ENCODE data around the gene TUBG2.

Gene TUBG2

GRCh38 chr17:42698736-42699414 lies 39.8 kb downstream of the TUBG2 start:
- DNase-seq (ENCODE audit: low read depth) = no peak

- DNase-seq (ENCODE audit: low read depth) = no peak
These were observed 40.3 kb downstream of the TUBG2 start for GRCh38 chr17:42699415-42699740.

DNA sequence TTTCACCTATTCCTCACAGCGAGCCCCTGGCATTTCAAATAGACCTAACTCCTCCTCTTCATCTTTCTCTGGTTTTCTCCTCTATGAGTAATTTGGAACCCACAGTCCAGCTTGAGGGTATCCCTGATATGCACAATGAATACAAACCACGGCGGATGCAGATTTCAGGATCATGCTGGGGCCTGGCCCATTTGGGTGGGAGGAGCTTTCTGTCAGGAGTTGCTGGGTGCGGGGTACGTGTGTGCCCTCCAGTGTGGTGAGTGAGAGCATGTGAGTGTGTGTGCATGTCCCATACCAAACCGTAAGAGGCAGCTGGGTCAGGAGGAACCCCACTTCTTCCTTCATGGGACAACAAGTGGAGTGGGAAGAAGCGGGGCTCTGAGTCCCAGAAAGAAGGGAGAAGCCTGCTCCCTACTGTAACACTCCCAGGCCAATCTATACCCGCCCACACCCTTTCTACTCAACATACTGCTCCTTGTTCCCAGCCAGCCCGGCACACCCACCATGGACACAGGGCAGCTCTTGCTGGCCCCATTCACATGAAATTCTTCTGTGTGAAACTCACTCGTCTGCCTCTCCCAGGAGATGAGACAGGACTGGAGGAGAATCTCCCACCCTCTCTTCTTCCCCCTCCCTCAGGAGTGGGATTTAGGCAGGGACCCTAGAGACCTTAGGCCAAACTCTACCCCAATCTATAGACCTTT lies 41.7 kb downstream of the TUBG2 start:
- DNase-seq (ENCODE audit: low read depth) = no peak

GRCh38 chr17:42702446-42702845 lies 43.4 kb downstream of the TUBG2 start:
- no peak for DNase-seq (ENCODE audit: low read depth)

DNA sequence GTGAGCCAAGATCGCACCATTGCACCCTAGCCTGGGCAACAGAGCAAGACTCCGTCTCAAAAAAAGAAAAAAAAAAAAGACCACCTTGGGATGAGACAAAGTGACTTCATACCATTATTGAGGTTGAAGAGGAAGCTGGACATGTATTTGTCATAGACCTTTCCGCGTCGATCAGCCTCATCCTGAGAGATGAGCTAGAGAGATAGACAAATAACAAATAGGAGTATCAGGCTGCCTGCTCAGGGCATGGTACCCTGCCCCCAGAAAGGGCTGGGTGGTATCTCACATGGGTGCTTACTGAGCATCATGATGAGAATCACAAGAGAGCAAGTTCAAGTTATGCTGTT lies 45.4 kb downstream of the TUBG2 start:
- no peak for DNase-seq (ENCODE audit: low read depth)

GRCh38 chr17:42704837-42705494 lies 45.9 kb downstream of the TUBG2 start:
- DNase-seq (ENCODE audit: low read depth) = no peak

DNA sequence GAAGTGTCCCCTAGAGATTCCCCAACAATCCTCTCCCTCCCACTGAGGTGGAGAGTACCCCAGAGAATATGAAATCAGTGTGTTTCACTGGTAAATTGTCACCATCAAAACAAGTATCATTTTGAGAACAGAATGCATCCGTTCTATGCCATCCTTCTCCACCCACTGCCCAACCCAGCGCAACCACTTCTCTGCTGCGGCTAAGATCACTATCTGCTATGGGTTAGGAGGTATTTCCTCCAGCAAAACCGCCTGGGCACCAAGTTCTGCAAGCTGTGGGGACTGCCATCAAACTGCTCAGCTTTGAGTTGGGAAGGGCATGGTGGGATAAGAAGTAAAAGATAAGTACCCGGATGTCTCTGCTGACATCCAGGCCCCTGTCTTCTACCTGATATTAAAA lies 47.6 kb downstream of the TUBG2 start:
- no peak for DNase-seq (ENCODE audit: low read depth)

DNA sequence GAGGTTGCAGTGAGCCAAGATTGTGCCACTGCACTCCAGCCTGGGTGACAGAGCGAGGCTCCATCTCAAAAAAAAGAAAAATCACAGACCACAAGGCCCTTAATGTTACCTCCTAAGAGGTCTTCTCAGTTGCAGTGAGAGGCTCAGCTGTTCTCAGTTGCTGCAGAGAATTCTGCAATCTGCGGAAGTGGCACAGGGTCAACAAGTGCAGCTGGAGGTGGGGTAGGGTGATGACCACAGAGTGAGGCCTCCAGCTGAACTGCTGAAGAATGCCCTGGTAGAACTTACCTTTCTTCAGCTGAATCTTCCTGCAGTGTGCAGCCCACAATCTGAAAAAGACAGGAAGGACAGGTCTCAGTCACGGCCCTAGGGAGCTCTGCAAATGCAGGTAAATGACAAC lies 49.5 kb downstream of the TUBG2 start:
- DNase-seq (ENCODE audit: low read depth) = no peak

- no peak for DNase-seq (ENCODE audit: low read depth)
These were observed 50.5 kb downstream of the TUBG2 start for GRCh38 chr17:42709561-42709960.

All from stimulated activated CD8-positive, alpha-beta memory T cell treated with anti-CD3 and anti-CD28 coated beads, Interleukin-15, amount 100 ng/mL, for 24 hours (primary cell).